ENCODE measurements around the gene IGSF8.

Gene IGSF8

DNA sequence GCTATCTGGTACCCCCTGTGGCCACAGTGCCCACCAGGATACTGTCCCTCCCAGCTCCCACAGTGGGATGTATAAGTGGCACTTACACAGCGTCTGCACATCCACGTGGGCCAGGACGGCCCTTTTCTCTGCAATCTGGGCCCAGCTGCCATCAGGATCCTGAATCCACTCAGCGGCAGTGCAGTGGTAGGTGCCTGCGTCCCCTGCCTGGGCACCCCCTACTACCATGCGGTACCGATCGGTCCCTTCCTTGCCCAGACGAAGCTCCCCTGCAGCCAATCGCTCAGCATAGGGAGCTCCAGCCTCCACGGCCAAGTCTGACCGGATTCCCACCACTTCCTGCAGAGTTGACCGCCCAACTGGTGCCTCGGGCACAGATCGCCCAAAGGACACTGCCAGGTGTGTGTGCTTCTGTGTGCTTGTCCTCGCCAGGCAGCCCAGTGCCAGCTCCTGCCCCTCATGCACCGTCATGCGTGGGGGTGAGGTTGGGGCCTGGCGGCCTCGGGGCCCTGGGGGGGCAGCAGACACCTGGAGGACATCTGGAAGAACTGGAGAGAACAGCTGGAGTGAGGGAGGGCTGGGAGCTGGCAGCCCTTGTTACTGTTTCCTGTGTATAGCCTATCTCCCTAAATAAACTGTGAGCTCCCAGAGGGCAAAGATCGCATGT is 4.7 kb downstream of the IGSF8 start:
- TF ChIP-seq, protein P1, sequence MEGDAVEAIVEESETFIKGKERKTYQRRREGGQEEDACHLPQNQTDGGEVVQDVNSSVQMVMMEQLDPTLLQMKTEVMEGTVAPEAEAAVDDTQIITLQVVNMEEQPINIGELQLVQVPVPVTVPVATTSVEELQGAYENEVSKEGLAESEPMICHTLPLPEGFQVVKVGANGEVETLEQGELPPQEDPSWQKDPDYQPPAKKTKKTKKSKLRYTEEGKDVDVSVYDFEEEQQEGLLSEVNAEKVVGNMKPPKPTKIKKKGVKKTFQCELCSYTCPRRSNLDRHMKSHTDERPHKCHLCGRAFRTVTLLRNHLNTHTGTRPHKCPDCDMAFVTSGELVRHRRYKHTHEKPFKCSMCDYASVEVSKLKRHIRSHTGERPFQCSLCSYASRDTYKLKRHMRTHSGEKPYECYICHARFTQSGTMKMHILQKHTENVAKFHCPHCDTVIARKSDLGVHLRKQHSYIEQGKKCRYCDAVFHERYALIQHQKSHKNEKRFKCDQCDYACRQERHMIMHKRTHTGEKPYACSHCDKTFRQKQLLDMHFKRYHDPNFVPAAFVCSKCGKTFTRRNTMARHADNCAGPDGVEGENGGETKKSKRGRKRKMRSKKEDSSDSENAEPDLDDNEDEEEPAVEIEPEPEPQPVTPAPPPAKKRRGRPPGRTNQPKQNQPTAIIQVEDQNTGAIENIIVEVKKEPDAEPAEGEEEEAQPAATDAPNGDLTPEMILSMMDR (IDR thresholded peaks at IDR 0.05; ENCODE audit: borderline replicate concordance, insufficient read depth, low read depth, low read length) = no peak
- H3K4me3 ChIP-seq (ENCODE audit: low read depth, low read length) = no peak overlapping the region

DNA sequence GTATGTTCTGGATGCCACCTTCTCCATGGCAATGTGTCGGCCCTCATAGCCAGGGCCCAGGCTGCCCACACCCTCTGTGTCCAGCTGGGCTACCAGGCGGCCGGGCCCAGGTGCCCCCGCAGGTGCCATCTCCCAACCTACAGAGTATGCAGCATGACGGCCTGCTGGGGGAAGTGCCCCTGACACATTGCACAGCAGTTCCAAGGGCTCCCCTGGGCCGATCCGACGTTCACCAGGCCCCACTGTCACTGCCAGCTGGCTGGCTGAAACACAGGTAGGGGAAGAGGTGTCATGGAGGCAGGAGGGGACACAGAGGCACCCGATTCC is 5.4 kb downstream of the IGSF8 start:
- no peak overlapping the region for H3K4me3 ChIP-seq (ENCODE audit: low read depth, low read length)
- TF ChIP-seq, protein P1 (IDR thresholded peaks at IDR 0.05; ENCODE audit: borderline replicate concordance, insufficient read depth, low read depth, low read length) = no peak

DNA sequence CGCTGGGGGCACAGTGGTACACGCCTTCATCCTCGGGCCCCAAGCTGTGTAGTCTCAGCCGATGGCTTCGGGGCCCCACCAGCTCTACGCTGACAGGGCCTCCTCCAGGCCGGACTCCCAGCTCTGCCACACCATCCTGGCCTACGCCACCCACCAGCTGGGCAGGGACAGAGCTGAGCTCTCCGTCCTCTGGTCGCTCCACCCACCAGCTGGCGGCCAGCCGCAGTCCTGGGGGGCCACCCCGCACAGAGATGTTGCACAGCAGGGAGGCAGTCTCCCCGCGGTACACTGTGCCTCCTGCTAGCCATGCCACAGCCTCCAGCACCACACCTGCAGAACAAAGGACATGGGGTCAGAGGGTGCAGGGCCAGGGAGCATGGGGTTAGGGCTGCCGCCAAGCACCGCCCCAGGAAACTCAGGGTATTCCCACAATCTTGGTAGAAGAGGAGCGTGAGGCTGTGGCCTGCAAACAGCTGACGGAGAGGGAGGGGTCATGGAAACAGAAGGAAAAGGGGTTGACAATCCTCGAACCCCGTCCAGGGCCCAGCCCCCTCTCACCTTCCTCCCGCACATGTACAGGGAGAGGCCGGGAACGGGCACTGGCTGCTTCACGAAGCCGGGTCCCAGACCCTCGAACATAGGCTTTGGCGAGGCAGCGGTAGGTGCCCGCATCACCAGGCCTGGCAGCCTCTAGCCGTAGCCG is 5.9 kb downstream of the IGSF8 start:
- TF ChIP-seq, protein P1 (IDR thresholded peaks at IDR 0.05; ENCODE audit: borderline replicate concordance, insufficient read depth, low read depth, low read length) = no peak
- H3K4me3 ChIP-seq (ENCODE audit: low read depth, low read length) = no peak overlapping the region

DNA sequence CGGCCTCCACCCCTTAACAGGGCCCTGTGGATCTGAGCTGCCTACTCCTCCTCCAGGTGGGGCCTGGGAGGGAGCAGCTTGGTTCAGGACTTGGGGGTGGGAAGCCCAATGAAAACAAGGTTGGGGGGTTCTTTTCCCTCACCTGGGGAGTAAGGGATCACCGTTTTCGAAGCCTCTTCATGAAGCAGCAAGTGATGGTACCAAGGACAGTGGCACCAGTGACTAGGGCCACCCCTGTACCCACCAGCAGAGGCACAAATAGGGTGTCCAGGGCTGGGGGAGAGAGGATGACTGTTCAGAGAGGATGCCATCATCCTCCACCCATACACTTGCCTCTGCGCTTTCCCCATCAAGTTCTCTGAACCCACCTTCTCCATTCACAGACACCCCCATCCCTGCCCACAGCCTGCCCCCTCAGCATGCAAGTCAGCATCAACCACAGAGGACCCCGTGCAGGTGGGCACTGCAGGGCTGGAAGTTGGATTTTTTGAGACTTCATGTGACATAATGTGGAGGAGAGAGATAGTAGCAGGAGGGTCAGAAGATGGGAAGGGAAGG is 6.7 kb downstream of the IGSF8 start:
- H3K4me3 ChIP-seq (ENCODE audit: low read depth, low read length) = no peak overlapping the region

DNA sequence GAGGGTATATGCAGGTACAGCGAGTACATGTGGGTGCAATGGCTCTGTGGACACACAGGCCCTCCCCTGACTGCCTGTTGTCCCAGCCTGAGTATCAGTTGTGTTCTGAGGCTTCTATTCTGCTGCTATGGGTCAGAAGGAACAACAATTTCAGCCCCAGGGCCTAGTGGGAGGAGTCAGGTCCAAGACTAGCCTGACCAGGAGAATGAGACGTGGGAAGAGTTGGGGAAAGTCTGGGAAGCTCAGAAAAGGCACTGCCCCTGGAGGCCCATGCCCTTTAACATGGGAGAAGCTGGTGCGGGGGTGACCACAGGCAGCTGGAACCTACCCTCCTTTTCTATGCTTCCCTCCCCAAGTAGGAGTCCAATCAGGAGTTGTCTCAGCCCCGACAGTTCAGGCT is 7.7 kb downstream of the IGSF8 start:
- H3K4me3 ChIP-seq (ENCODE audit: low read depth, low read length) = no peak overlapping the region
- TF ChIP-seq, protein P1 (IDR thresholded peaks at IDR 0.05; ENCODE audit: borderline replicate concordance, insufficient read depth, low read depth, low read length) = no peak

More for the DNA sequence above, 6.7 kb downstream of the IGSF8 start:
- TF ChIP-seq, protein P1 (IDR thresholded peaks at IDR 0.05; ENCODE audit: borderline replicate concordance, insufficient read depth, low read depth, low read length) = no peak

DNA sequence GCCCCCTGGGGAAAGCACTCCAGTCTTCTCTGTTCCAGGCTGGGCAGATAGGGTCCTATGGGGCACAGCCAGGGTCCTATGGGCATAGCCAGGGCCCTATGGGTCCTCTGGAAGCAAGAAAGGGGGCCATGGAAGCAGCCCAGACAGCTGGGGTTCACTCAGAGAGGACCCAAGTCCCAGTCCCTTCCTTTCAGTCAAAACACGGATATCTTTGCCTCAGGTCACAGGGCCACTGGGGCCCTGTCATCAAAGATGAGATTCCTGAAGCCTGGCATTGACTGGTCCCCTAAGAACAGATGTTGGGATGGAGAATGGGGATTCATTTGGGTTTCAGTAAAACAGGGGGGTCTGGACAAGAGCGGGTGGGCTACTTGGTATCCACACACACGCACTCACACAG is 8.5 kb downstream of the IGSF8 start:
- TF ChIP-seq, protein P1 (IDR thresholded peaks at IDR 0.05; ENCODE audit: borderline replicate concordance, insufficient read depth, low read depth, low read length) = no peak
- H3K4me3 ChIP-seq (ENCODE audit: low read depth, low read length) = no peak overlapping the region
